Activated CD8-positive, alpha-beta memory T cell treated with anti-CD3 and anti-CD28 coated beads for 4 hours (primary cell): Measurements from ENCODE around the gene BBS9.
"Not testable (repeated sequence)": the region's sequence is repeated elsewhere in the genome, so short reads cannot be mapped to it uniquely, and the experiment has no call there.

ENCODE experiments used
- DNase-seq, 2 donors: peaks; one replicate each; pipeline ENCODE4 v3.0.0-alpha.2; 2020; ENCODE audit warnings: low read depth in 2 of 2

Gene BBS9

GRCh38 chr7:33128990-33129805 lies at the start of gene BBS9:
Gene BBS9, plus strand, starts transcription at chr7:33129564. Its CDS starts 16,689 bp downstream, at chr7:33146253.
- peak; percentile 78 to 85 for DNase-seq

DNA sequence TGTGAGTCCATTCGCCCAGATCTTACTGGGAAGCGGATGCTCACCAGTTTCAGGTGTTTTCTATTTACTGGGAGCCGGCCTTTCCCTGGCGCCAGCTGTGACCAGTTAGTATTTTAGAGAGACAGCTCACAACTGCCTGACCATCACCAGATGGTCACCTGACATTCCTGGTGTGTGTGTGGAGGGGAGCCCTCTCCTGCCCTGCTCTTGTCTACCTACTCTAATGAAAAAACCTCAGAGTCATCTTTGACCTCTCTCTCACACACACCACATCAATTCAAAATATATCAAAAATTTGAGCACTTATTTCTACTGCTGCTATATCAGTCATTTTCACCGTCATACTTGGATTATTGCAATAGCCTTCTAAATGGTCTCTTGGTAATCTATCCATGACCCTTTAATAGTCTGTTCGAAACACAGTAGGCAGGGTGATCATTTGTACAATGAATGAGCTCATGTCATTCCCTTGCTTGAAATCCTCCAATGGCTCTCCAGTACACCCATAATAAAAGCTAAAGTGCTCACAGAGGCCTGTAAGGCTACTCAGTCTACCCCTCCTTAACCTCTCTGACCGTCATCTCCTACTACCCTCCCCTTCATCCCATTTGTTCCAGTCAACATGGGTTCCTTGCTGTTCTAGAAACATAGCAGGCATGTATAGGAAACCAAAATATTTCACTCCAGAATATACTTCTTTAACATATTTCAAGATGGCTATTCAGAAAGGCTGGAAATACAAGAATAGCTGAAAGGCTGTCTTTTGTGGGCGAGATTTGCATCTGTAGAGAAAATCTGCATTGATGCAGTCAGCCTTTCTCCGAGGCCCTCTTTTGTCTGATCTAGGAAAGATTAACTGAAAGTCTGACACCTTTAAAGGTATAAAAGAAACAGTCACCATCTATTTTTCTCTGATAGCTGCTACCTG lies 49.3 kb upstream of the BBS9 start:
- no peak for DNase-seq

GRCh38 chr7:33087356-33087755 lies 42.0 kb upstream of the BBS9 start:
- DNase-seq = no peak

GRCh38 chr7:33087858-33088257 lies 41.5 kb upstream of the BBS9 start:
- no peak for DNase-seq

DNA sequence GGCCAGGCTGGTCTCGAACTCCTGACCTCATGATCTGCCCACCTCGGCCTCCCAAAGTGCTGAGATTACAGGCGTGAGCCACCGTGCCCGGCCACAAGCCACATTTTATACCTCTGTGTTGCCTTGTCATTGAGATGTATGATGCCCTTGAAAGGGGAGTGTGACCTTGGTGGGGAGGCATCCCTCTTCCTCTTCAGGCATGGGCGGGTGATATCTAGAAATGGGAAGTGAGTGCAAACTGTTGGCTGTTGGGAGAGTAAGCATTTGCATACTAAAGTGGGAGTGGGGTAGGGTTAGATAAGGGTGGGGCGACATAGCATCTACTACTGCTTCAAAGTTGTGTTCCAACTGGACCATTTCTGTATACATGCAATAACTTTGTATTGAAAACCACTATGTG lies 40.2 kb upstream of the BBS9 start:
- no peak for DNase-seq

DNA sequence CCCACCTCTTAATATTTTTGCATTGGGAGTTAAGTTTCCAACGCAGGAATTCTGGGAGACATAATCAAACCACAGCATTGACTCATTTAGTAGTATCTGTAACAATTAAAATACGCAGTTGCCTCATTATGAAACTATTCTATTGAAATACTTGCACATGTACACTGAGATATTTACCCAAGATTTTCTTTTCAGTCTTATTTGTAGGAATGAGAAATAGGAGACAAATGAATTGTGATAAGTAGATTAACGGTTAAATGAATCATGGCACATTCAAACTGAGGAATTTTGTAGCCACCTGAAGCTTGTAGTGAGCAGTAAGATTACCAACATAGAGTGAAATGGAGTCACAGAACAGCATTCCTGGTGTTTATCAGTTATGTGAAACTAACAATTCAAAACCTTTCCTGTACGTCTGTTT lies 38.2 kb upstream of the BBS9 start:
- DNase-seq = no peak

DNA sequence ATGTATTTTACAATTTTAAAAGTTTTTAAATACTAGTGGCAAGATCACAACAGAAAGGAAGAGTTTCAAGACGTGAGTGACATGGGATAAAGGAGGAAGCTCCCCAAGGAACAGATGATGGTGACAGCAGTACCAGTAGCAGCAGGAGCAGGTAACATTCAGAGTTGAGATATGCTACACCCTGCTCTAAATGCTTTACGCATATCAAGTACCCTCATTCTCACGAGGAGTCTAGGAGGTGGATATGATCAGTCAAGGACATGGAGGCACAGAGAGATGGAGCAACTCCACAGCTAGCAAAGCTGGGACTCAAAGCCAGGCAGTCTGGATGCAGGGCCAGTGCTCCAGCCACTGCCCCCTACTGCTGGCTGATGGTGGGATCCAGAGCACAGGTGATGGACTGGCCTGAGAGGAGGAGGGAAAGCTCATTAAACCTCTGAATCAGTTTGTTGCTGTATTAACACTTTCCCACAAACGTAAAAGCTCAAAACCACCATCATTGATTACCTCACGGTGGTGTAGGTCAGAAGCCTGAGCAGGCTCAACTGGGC lies 37.6 kb upstream of the BBS9 start:
- no peak for DNase-seq

GRCh38 chr7:33093266-33093665 lies 36.1 kb upstream of the BBS9 start:
- no peak for DNase-seq

GRCh38 chr7:33094745-33095275 lies 34.6 kb upstream of the BBS9 start:
- DNase-seq = not testable (repeated sequence)

GRCh38 chr7:33099154-33099940 lies 30.0 kb upstream of the BBS9 start:
- no peak for DNase-seq

DNA sequence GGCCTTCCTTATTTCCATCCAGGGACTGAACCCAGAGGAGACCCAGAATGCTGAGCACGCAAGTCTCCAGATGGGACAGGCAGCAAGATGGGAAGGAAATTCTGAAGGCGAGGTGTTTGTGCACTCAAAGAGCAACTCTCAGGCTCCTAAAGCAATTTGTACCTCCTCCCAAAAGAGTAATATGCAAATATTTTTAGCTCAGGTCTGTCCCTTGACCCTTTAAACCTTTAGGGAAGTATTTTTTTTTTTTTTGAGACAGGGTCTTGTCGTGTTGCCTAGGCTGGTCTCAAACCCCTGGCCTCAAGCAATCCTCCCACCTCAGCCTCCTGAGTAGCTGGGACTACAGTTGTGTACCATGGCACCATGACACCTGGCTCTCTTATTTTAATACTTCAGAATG lies 28.6 kb upstream of the BBS9 start:
- no peak for DNase-seq

- no peak for DNase-seq
These were observed 27.5 kb upstream of the BBS9 start for GRCh38 chr7:33101906-33102305.

- no peak for DNase-seq
These were observed 22.0 kb upstream of the BBS9 start for GRCh38 chr7:33107136-33108066.

DNA sequence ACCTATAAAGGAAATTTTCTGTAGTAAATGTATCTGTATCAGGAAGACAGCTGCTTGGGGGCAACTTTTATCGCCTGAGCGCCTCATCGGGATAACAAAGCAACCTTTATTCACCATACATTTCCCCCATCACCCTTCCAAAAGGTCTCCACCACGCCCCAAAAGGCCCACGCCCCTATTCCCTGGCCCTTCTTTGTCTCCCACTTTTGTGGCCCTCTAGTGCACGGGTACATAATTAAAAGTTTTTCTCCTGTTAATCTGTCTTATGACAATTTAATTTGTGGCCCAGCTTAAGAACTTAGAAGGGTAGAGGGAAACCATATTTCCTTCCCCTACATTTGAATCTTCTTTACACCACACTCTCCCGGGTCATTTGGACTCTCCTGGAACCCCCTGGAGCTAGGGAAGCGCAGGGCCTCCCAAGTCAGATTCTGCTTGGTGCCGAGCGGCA lies 20.8 kb upstream of the BBS9 start:
- no peak for DNase-seq

DNA sequence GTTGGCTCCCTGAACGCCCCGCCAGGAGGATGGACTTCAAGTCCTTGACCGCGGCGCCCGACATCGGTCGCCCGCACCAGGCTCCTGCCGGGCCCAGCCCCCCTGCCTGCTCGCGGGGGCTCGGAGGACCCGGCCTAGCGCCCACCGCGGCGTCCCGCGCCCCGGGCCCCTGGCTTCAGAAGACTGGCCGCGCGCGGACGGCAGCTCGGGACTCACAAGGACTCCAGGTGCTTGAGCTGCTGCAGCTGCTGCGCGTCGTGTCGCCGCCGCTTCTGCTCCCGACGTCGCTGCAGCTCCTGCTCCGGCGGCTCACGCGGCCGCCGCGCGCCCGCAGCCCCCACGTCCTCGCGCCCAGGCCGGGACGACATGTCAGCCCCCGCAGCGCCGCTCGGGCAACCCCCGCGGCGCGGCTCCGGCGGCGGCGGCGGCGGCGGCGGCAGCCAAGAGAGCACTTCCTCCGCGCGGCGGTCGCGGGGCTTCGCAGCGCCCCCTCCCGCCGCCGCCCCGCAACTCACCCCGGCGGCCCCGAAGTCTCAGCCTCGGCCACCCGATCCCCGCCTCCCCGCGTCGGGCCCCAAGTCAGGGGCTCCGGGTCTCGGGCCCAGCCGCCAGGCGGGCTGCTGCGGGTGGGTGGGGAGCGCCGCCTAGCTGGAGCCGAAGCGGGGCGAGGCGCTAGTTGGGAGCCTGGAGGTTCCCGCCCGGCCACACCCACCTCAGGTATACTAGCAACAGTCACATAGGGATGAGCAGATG lies 20.2 kb upstream of the BBS9 start, which contains the start of gene RP9:
RP9 (minus strand) TSS at position 400 of the 753 bp plus-strand sequence; CDS start at position 368, 32 bp downstream.
- DNase-seq = peak; percentile 55 to 58

- DNase-seq = no peak
These were observed 19.6 kb upstream of the BBS9 start for GRCh38 chr7:33109758-33110238.

GRCh38 chr7:33111614-33112013 lies 17.8 kb upstream of the BBS9 start:
- DNase-seq = no peak

GRCh38 chr7:33114976-33115375 lies 14.4 kb upstream of the BBS9 start:
- DNase-seq = no peak

- no peak for DNase-seq
These were observed 11.0 kb upstream of the BBS9 start for GRCh38 chr7:33118383-33118782.
